HEK293 (cell line): ENCODE data around the gene COQ8B.
A peak's percentile ranks its signal among the peaks of the same experiment; 100 is the strongest.

Experiments used
- FEZF1 ChIP-seq: fragments of 450-650 bp; formaldehyde crosslinking; IDR thresholded peaks from 2 replicates; pipeline ENCODE4 v1.5.1; 2016; ENCODE audit warnings: missing biosample characterization, missing genetic modification characterization
- HOXD13 ChIP-seq: sonication (generic); formaldehyde crosslinking; IDR thresholded peaks from 2 replicates; pipeline ENCODE4 v1.8.0; 2022; ENCODE audit warnings: missing genetic modification reagents, borderline replicate concordance
- MEIS1 ChIP-seq: sonication (generic); formaldehyde crosslinking; IDR thresholded peaks from 2 replicates; pipeline ENCODE4 v1.8.1; 2022; ENCODE audit warnings: missing genetic modification reagents, mild to moderate bottlenecking, borderline replicate concordance
- TCF7L2 ChIP-seq: IDR thresholded peaks from 2 replicates; pipeline ENCODE4 v1.6.1; 2011; ENCODE audit warnings: low read depth, mild to moderate bottlenecking, inconsistent platforms, low read length, moderate library complexity, borderline replicate concordance
- YY2 ChIP-seq: fragments of 450-650 bp; formaldehyde crosslinking; IDR thresholded peaks from 2 replicates; pipeline ENCODE4 v1.5.1; 2016; ENCODE audit warnings: missing biosample characterization, missing genetic modification characterization
- ZFP3 ChIP-seq: fragments of 450-650 bp; formaldehyde crosslinking; IDR thresholded peaks from 2 replicates; pipeline ENCODE4 v1.5.1; 2016; ENCODE audit warnings: low read depth, missing biosample characterization, missing genetic modification characterization
- ZFP69B ChIP-seq: fragments of 450-650 bp; formaldehyde crosslinking; IDR thresholded peaks from 2 replicates; pipeline ENCODE4 v1.5.1; 2016; ENCODE audit warnings: missing biosample characterization, missing genetic modification characterization
- ZNF112 ChIP-seq: fragments of 450-650 bp; formaldehyde crosslinking; IDR thresholded peaks from 2 replicates; pipeline ENCODE4 v1.5.0; 2017; ENCODE audit warnings: missing biosample characterization, missing genetic modification characterization
- ZNF146 ChIP-seq: fragments of 450-650 bp; formaldehyde crosslinking; IDR thresholded peaks from 2 replicates; pipeline ENCODE4 v1.5.1; 2016; ENCODE audit warnings: missing biosample characterization, missing genetic modification characterization
- ZNF223 ChIP-seq: fragments of 450-650 bp; formaldehyde crosslinking; IDR thresholded peaks from 2 replicates; pipeline ENCODE4 v1.5.1; 2016; ENCODE audit warnings: missing biosample characterization, missing genetic modification characterization
- ZNF23 ChIP-seq: fragments of 450-650 bp; formaldehyde crosslinking; IDR thresholded peaks from 2 replicates; pipeline ENCODE4 v1.5.1; 2016; ENCODE audit warnings: missing biosample characterization, missing genetic modification characterization, borderline replicate concordance
- ZNF24 ChIP-seq: fragments of 450-650 bp; formaldehyde crosslinking; IDR thresholded peaks from 2 replicates; pipeline ENCODE4 v1.5.1; 2016; ENCODE audit warnings: missing biosample characterization, missing genetic modification characterization
- ZNF324 ChIP-seq: fragments of 450-650 bp; formaldehyde crosslinking; IDR thresholded peaks from 2 replicates; pipeline ENCODE4 v1.5.1; 2016; ENCODE audit warnings: missing biosample characterization, missing genetic modification characterization
- ZNF366 ChIP-seq: fragments of 450-650 bp; formaldehyde crosslinking; conservative IDR thresholded peaks from 2 replicates; pipeline ENCODE4 v1.5.1; 2016; ENCODE audit warnings: missing biosample characterization, missing genetic modification characterization
- ZNF394 ChIP-seq: fragments of 450-650 bp; formaldehyde crosslinking; IDR thresholded peaks from 2 replicates; pipeline ENCODE4 v1.5.1; 2016; ENCODE audit warnings: missing biosample characterization, missing genetic modification characterization, mild to moderate bottlenecking, moderate library complexity, borderline replicate concordance
- ZNF423 ChIP-seq: fragments of 450-650 bp; formaldehyde crosslinking; IDR thresholded peaks from 2 replicates; pipeline ENCODE4 v1.5.1; 2016; ENCODE audit warnings: missing biosample characterization, missing genetic modification characterization
- ZNF571 ChIP-seq: fragments of 450-650 bp; formaldehyde crosslinking; IDR thresholded peaks from 2 replicates; pipeline ENCODE4 v1.5.0; 2017; ENCODE audit warnings: missing biosample characterization, missing genetic modification characterization
- ZNF596 ChIP-seq: fragments of 450-650 bp; IDR thresholded peaks from 2 replicates; pipeline ENCODE4 v1.5.0; 2018; ENCODE audit warnings: missing biosample characterization, mild to moderate bottlenecking, missing genetic modification characterization, moderate library complexity
- ZNF626 ChIP-seq: fragments of 450-650 bp; sonication (Bioruptor Pico); formaldehyde crosslinking; IDR thresholded peaks from 2 replicates; pipeline ENCODE4 v1.5.1; 2018; ENCODE audit warnings: missing biosample characterization, missing genetic modification characterization, inconsistent platforms
- ZNF792 ChIP-seq: fragments of 450-650 bp; formaldehyde crosslinking; IDR thresholded peaks from 2 replicates; pipeline ENCODE4 v1.5.1; 2016; ENCODE audit warnings: missing biosample characterization, missing genetic modification characterization
- ZSCAN30 ChIP-seq: fragments of 450-650 bp; IDR thresholded peaks from 2 replicates; pipeline ENCODE4 v1.5.1; 2018; ENCODE audit warnings: missing biosample characterization, mild to moderate bottlenecking, missing genetic modification characterization, moderate library complexity
- TF ChIP-seq, protein P1 (sequence below): sonication (generic); formaldehyde crosslinking; IDR thresholded peaks from 2 replicates; pipeline ENCODE4 v1.8.1; 2022; ENCODE audit warnings: mild to moderate bottlenecking, moderate library complexity, missing genetic modification reagents
- TF ChIP-seq, protein P2 (sequence below): fragments of 450-650 bp; formaldehyde crosslinking; IDR thresholded peaks from 2 replicates; pipeline ENCODE4 v1.5.1; 2016; ENCODE audit warnings: missing biosample characterization, missing genetic modification characterization
- TF ChIP-seq, protein P3 (sequence below): fragments of 450-650 bp; formaldehyde crosslinking; IDR thresholded peaks from 2 replicates; pipeline ENCODE4 v1.5.1; 2016; ENCODE audit warnings: missing biosample characterization, missing genetic modification characterization
- TF ChIP-seq, protein P4 (sequence below): fragments of 450-650 bp; formaldehyde crosslinking; IDR thresholded peaks from 2 replicates; pipeline ENCODE4 v1.5.1; 2016; ENCODE audit warnings: missing biosample characterization, missing genetic modification characterization
- TF ChIP-seq, protein P5 (sequence below): fragments of 450-650 bp; formaldehyde crosslinking; IDR thresholded peaks from 2 replicates; pipeline ENCODE4 v1.5.1; 2016; ENCODE audit warnings: missing biosample characterization, missing genetic modification characterization
- TF ChIP-seq, protein P6 (sequence below): fragments of 450-650 bp; formaldehyde crosslinking; IDR thresholded peaks from 2 replicates; pipeline ENCODE4 v1.5.1; 2016; ENCODE audit warnings: missing biosample characterization, missing genetic modification characterization
- TF ChIP-seq, protein P7 (sequence below): fragments of 450-650 bp; formaldehyde crosslinking; IDR thresholded peaks from 2 replicates; pipeline ENCODE4 v1.5.1; 2017; ENCODE audit warnings: missing biosample characterization, missing genetic modification characterization

Gene COQ8B

DNA sequence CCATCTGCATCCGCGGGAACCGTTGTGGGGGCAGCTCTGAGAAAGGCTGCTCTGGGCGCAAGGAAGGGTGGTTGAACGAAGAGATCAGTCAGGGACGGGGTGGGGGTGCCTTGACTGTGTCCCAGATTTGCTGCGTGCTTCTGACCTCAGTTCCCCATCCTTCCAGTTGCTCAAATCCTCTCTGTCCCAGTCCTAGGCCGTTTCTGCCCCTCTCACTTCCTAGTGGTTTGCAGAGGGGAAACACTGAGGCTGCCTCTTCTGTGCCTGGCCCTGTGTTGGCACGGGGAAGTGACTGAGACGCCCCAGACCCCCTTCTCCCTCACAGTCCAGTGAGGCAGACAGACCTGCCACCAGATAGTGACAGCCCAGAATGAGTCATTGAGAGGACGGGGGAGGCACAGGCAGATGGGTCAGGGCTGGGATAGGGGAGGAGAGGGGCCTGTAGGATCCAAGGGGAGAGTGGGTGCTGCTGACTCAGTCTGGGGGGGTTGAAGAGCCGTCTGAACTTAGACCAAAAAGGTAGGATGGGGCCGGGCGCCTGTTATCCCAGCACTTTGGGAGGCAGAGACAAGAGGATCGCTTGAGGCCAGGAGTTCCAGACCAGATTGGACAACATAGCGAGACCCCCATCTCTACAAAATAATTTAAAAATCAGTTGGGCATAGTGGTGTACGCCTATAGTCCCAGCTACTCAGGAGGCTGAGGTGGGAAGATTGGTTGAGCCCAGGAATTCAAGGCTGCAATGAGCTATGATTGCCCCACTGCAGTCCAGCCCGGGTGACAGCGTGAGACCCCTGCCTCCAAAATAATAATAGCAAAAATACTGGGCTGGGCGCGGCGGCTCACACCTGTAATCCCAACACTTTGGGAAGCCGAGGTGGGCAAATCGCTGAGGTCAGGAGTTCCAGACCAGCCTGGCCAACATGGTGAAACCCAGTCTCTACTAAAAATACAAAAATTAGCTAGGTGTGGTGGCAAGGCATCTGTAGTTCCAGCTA, 52.7 kb downstream of the COQ8B start (continued):
- TF ChIP-seq, protein P1, sequence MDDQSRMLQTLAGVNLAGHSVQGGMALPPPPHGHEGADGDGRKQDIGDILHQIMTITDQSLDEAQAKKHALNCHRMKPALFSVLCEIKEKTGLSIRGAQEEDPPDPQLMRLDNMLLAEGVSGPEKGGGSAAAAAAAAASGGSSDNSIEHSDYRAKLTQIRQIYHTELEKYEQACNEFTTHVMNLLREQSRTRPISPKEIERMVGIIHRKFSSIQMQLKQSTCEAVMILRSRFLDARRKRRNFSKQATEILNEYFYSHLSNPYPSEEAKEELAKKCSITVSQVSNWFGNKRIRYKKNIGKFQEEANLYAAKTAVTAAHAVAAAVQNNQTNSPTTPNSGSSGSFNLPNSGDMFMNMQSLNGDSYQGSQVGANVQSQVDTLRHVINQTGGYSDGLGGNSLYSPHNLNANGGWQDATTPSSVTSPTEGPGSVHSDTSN (CRISPR knock-in tag), result peak; percentile 58; the same call in 1 of the 2 replicates
- TF ChIP-seq ZNF571 (tag by site-specific recombination), result no peak
- TF ChIP-seq ZFP69B (tag by site-specific recombination), result no peak
- no peak for TF ChIP-seq ZSCAN30 (tag by site-specific recombination)
- no peak for TF ChIP-seq ZNF423 (tag by site-specific recombination)
- no peak for TF ChIP-seq HOXD13 (CRISPR knock-in tag)
- TF ChIP-seq, protein P2, sequence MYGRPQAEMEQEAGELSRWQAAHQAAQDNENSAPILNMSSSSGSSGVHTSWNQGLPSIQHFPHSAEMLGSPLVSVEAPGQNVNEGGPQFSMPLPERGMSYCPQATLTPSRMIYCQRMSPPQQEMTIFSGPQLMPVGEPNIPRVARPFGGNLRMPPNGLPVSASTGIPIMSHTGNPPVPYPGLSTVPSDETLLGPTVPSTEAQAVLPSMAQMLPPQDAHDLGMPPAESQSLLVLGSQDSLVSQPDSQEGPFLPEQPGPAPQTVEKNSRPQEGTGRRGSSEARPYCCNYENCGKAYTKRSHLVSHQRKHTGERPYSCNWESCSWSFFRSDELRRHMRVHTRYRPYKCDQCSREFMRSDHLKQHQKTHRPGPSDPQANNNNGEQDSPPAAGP (tag by site-specific recombination), result 0 out of 2 replicates have a peak, but pooled peaks have one; percentile 63
- TF ChIP-seq ZNF324 (tag by site-specific recombination), result no peak
- peak; percentile 36; the same call in 1 of the 2 replicates for TF ChIP-seq ZNF223 (tag by site-specific recombination)
- TF ChIP-seq ZNF366 (tag by site-specific recombination), result peak; percentile 55; the same call in 1 of the 2 replicates
- no peak for TF ChIP-seq ZFP3
- TF ChIP-seq, protein P3, sequence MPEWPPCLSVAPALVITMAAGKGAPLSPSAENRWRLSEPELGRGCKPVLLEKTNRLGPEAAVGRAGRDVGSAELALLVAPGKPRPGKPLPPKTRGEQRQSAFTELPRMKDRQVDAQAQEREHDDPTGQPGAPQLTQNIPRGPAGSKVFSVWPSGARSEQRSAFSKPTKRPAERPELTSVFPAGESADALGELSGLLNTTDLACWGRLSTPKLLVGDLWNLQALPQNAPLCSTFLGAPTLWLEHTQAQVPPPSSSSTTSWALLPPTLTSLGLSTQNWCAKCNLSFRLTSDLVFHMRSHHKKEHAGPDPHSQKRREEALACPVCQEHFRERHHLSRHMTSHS, result no peak
- TF ChIP-seq ZNF146 (tag by site-specific recombination), result no peak
- TF ChIP-seq, protein P4, sequence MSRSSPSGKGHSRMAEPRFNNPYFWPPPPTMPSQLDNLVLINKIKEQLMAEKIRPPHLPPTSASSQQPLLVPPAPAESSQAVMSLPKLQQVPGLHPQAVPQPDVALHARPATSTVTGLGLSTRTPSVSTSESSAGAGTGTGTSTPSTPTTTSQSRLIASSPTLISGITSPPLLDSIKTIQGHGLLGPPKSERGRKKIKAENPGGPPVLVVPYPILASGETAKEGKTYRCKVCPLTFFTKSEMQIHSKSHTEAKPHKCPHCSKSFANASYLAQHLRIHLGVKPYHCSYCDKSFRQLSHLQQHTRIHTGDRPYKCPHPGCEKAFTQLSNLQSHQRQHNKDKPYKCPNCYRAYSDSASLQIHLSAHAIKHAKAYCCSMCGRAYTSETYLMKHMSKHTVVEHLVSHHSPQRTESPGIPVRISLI (tag by site-specific recombination), result no peak
- no peak for TF ChIP-seq ZNF596 (tag by site-specific recombination)
- 0 out of 2 replicates have a peak, but pooled peaks have one; percentile 5 for TF ChIP-seq ZNF792 (tag by site-specific recombination)
- no peak for TF ChIP-seq ZNF23 (tag by site-specific recombination)
- TF ChIP-seq FEZF1, result no peak
- no peak for TF ChIP-seq MEIS1 (CRISPR knock-in tag)
- no peak for TF ChIP-seq YY2 (tag by site-specific recombination)
- TF ChIP-seq, protein P5, sequence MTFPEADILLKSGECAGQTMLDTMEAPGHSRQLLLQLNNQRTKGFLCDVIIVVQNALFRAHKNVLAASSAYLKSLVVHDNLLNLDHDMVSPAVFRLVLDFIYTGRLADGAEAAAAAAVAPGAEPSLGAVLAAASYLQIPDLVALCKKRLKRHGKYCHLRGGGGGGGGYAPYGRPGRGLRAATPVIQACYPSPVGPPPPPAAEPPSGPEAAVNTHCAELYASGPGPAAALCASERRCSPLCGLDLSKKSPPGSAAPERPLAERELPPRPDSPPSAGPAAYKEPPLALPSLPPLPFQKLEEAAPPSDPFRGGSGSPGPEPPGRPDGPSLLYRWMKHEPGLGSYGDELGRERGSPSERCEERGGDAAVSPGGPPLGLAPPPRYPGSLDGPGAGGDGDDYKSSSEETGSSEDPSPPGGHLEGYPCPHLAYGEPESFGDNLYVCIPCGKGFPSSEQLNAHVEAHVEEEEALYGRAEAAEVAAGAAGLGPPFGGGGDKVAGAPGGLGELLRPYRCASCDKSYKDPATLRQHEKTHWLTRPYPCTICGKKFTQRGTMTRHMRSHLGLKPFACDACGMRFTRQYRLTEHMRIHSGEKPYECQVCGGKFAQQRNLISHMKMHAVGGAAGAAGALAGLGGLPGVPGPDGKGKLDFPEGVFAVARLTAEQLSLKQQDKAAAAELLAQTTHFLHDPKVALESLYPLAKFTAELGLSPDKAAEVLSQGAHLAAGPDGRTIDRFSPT (tag by site-specific recombination), result 0 out of 2 replicates have a peak, but pooled peaks have one; percentile 8
- TF ChIP-seq, protein P6, sequence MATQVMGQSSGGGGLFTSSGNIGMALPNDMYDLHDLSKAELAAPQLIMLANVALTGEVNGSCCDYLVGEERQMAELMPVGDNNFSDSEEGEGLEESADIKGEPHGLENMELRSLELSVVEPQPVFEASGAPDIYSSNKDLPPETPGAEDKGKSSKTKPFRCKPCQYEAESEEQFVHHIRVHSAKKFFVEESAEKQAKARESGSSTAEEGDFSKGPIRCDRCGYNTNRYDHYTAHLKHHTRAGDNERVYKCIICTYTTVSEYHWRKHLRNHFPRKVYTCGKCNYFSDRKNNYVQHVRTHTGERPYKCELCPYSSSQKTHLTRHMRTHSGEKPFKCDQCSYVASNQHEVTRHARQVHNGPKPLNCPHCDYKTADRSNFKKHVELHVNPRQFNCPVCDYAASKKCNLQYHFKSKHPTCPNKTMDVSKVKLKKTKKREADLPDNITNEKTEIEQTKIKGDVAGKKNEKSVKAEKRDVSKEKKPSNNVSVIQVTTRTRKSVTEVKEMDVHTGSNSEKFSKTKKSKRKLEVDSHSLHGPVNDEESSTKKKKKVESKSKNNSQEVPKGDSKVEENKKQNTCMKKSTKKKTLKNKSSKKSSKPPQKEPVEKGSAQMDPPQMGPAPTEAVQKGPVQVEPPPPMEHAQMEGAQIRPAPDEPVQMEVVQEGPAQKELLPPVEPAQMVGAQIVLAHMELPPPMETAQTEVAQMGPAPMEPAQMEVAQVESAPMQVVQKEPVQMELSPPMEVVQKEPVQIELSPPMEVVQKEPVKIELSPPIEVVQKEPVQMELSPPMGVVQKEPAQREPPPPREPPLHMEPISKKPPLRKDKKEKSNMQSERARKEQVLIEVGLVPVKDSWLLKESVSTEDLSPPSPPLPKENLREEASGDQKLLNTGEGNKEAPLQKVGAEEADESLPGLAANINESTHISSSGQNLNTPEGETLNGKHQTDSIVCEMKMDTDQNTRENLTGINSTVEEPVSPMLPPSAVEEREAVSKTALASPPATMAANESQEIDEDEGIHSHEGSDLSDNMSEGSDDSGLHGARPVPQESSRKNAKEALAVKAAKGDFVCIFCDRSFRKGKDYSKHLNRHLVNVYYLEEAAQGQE (tag by site-specific recombination), result no peak
- TF ChIP-seq TCF7L2, result no peak
- TF ChIP-seq ZNF112, result no peak
- TF ChIP-seq ZNF24, result no peak; the same call in 1 of the 2 replicates
- no peak for TF ChIP-seq ZNF626 (tag by site-specific recombination)
- no peak for TF ChIP-seq ZNF394 (tag by site-specific recombination)
- TF ChIP-seq, protein P7, sequence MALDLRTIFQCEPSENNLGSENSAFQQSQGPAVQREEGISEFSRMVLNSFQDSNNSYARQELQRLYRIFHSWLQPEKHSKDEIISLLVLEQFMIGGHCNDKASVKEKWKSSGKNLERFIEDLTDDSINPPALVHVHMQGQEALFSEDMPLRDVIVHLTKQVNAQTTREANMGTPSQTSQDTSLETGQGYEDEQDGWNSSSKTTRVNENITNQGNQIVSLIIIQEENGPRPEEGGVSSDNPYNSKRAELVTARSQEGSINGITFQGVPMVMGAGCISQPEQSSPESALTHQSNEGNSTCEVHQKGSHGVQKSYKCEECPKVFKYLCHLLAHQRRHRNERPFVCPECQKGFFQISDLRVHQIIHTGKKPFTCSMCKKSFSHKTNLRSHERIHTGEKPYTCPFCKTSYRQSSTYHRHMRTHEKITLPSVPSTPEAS, result no peak
